Endothelial cell of umbilical vein (primary cell): ENCODE results near the gene CASR. TPM values are rescaled to one million over a fixed set of nuclear protein-coding genes. Genes with fewer than 3 reads are reported as not detected.

Experiments used
- BruUV-seq: library from RNA; stranded (reverse); fragments of 400-500 nt; replicated peaks from 2 replicates; lab custom pipeline; 2021; lab: Mats Ljungman, UMichigan
- CTCF ChIA-PET: fragments of 300-600, 350-600 bp; sonication (Branson Sonifier 250); formaldehyde crosslinking; loops from one replicate; lab custom pipeline; 2021; ENCODE audit warnings: antibody characterized with exemption, inconsistent platforms; lab: Charles Lee
- POLR2A ChIA-PET: fragments of 300-600, 350-600 bp; sonication (Branson Sonifier 250); formaldehyde crosslinking; loops from one replicate; lab custom pipeline; 2021; ENCODE audit warnings: antibody characterized with exemption, inconsistent platforms; lab: Charles Lee
- DNase-seq: peaks from one replicate; pipeline ENCODE4 v3.0.0-alpha.2; 2011; ENCODE audit warnings: low read depth, low spot score
- FAIRE-seq: peaks from 2 replicates; lab custom pipeline; 2011; peaks lifted over from hg19 to GRCh38; lab: Jason Lieb, UNC
- H2AFZ ChIP-seq: 2 replicates; pipeline ENCODE4 v1.6.0; 2012; ENCODE audit warnings: low read depth, low read length, control low read depth, inconsistent platforms
- H3K27ac ChIP-seq: 2 replicates; pipeline ENCODE4 v1.5.1; 2011; ENCODE audit warnings: low read depth, mild to moderate bottlenecking, control low read depth, low read length, moderate library complexity; ENCODE audit not compliant: insufficient read depth
- H3K27me3 ChIP-seq, 2 experiments: 2 replicates each; pipeline versions ENCODE4 v1.6.0 to v1.6.1; 2011; ENCODE audit warnings: low read length in 2 of 2, mixed read lengths in 1 of 2; ENCODE audit not compliant: control insufficient read depth in 2 of 2, insufficient read depth in 2 of 2
- H3K36me3 ChIP-seq, 2 experiments: 2 replicates in 1 of 2; 3 replicates in 1 of 2; pipeline ENCODE4 v1.5.1; 2011; ENCODE audit warnings: low read length in 2 of 2, mild to moderate bottlenecking in 1 of 2, moderate library complexity in 1 of 2; ENCODE audit not compliant: control insufficient read depth in 2 of 2, insufficient read depth in 2 of 2; ENCODE audit errors: extremely low read depth in 1 of 2
- H3K4me1 ChIP-seq: 3 replicates; pipeline ENCODE4 v1.5.1; 2011; ENCODE audit warnings: mild to moderate bottlenecking, low read length; ENCODE audit not compliant: control insufficient read depth, insufficient read depth; ENCODE audit errors: extremely low read depth
- H3K4me2 ChIP-seq: 2 replicates; pipeline ENCODE4 v1.6.1; 2011; ENCODE audit warnings: low read length, control low read depth, mixed read lengths; ENCODE audit not compliant: insufficient read depth
- H3K4me3 ChIP-seq, 3 experiments: fragments of 200-600 bp in 1 of 3; sonication (generic), shearing (Covaris generic) in 1 of 3; replicated peaks in 1 of 3; 2 replicates each; pipeline ENCODE4 v1.5.1; 2011 to 2016; ENCODE audit warnings: control low read depth in 3 of 3, low read length in 3 of 3, mild to moderate bottlenecking in 2 of 3, inconsistent platforms in 1 of 3, low read depth in 1 of 3, moderate library complexity in 1 of 3; ENCODE audit not compliant: insufficient read depth in 1 of 3
- H3K79me2 ChIP-seq: 2 replicates; pipeline ENCODE4 v1.6.0; 2012; ENCODE audit warnings: low read length, inconsistent platforms; ENCODE audit not compliant: control insufficient read depth, insufficient read depth
- H3K9ac ChIP-seq: replicated peaks from 2 replicates; pipeline ENCODE3; 2011; ENCODE audit warnings: low read length, control low read depth; ENCODE audit not compliant: insufficient read depth; ENCODE audit errors: extremely low read depth
- H3K9me1 ChIP-seq: replicated peaks from 3 replicates; pipeline ENCODE4 v1.6.0; 2011; ENCODE audit warnings: mild to moderate bottlenecking, low read length; ENCODE audit not compliant: control insufficient read depth, insufficient read depth; ENCODE audit errors: extremely low read depth
- H3K9me3 ChIP-seq: replicated peaks from 2 replicates; pipeline ENCODE4 v1.5.1; 2012; ENCODE audit warnings: low read length, inconsistent platforms; ENCODE audit not compliant: control insufficient read depth, insufficient read depth
- H4K20me1 ChIP-seq: replicated peaks from 2 replicates; pipeline ENCODE3; 2011; ENCODE audit warnings: mild to moderate bottlenecking, low read length; ENCODE audit not compliant: control insufficient read depth, insufficient read depth; ENCODE audit errors: extremely low read depth
- CTCF ChIP-seq, 2 donors: IDR thresholded peaks; 1 replicate in 1 of 2; 2 replicates in 1 of 2; pipeline ENCODE4 v1.5.1; 2011; ENCODE audit warnings: low read length in 2 of 2, mild to moderate bottlenecking in 2 of 2, moderate library complexity in 2 of 2, control low read depth in 1 of 2, inconsistent platforms in 1 of 2, low read depth in 1 of 2; ENCODE audit not compliant: insufficient read depth in 1 of 2; ENCODE audit errors: extremely low read depth in 1 of 2
- EZH2 ChIP-seq: IDR thresholded peaks from 2 replicates; pipeline ENCODE4 v1.6.1; 2012; ENCODE audit warnings: borderline replicate concordance, low read depth, mild to moderate bottlenecking, moderate library complexity, low read length, inconsistent platforms; ENCODE audit not compliant: severe bottlenecking
- FOS ChIP-seq: IDR thresholded peaks from 2 replicates; pipeline ENCODE4 v1.6.1; 2011; ENCODE audit warnings: mild to moderate bottlenecking, low read length, moderate library complexity, borderline replicate concordance; ENCODE audit not compliant: insufficient read depth
- GATA2 ChIP-seq: IDR thresholded peaks from 2 replicates; pipeline ENCODE4 v1.7.0; 2011; ENCODE audit warnings: low read depth, mild to moderate bottlenecking, moderate library complexity, mixed read lengths, low read length; ENCODE audit not compliant: insufficient read length, insufficient read depth
- JUN ChIP-seq: IDR thresholded peaks from 2 replicates; pipeline ENCODE4 v1.6.1; 2011; ENCODE audit warnings: borderline replicate concordance, low read depth; ENCODE audit not compliant: insufficient read length, insufficient read depth
- MAX ChIP-seq: IDR thresholded peaks from 2 replicates; pipeline ENCODE4 v1.6.1; 2011; ENCODE audit not compliant: insufficient read depth, insufficient read length
- MYC ChIP-seq: IDR thresholded peaks from one replicate; pipeline ENCODE4 v1.6.1; 2011; ENCODE audit warnings: mild to moderate bottlenecking, low read depth, low read length
- POLR2A ChIP-seq: IDR thresholded peaks from 2 replicates; pipeline ENCODE4 v1.6.1; 2012; ENCODE audit warnings: low read depth, mild to moderate bottlenecking, control low read depth, low read length
- POLR2AphosphoS5 ChIP-seq: IDR thresholded peaks from 2 replicates; pipeline ENCODE4 v1.6.1; 2012; ENCODE audit warnings: low read depth, mild to moderate bottlenecking, control low read depth, low read length, moderate library complexity; ENCODE audit not compliant: insufficient read depth
- dilution Hi-C: fragments of 300-500 bp; cut with MboI; formaldehyde crosslinking; loops from one replicate; pipeline ENCODE4 v1.15.0; 2019; ENCODE audit warnings: low sequenced_read_pairs; ENCODE audit not compliant: extremely low pct_ligation_motif_present
- intact Hi-C: fragments of 100-400 bp; cut with micrococcal nuclease; formaldehyde crosslinking; loops from one replicate; pipeline ENCODE4 v1.10.0; 2022
- polyA plus RNA-seq, 4 experiments: library from polyadenylated mRNA; depleted of rRNA in 3 of 4; stranded (reverse) in 3 of 4; unstranded in 1 of 4; fragments of >200 nt; gene quantifications; 2 replicates each; pipeline versions ENCODE4 v1.2.1 to v1.2.3, GENCODE V29; 2011 to 2012; ENCODE audit warnings: missing spikeins in 1 of 4
- total RNA-seq: library from RNA; stranded (reverse); gene quantifications from 2 replicates; pipeline ENCODE4 v1.2.3, GENCODE V29; 2021

Gene CASR
- total and polyA plus RNA-seq, 2 donors (not counting 3 experiments of a cell fraction or from before 2014, with no cell fraction given) = not detected

GRCh38 chr3:122231465-122232157, 48.1 kb downstream of the CASR start:
- no peaks in the 10 kb centered on the region for H3K9me3 ChIP-seq
- no peaks in the 10 kb centered on the region for H3K9me1 ChIP-seq
- H3K27ac ChIP-seq = no peak overlapping the region
- CTCF ChIA-PET = no interaction called here
- intact Hi-C loops = no loop called here
- POLR2A ChIA-PET = no interaction called here
- no peak overlapping the region for H3K4me3 ChIP-seq
- TF ChIP-seq MYC (no peak), CTCF (IDR thresholded peaks at IDR 0.05; ENCODE audit: extremely low read depth in 1 of 2, insufficient read depth in 1 of 2, low read depth in 1 of 2, low read length in 2 of 2) (no peak), FOS (no peak), POLR2AphosphoS5 (no peak), JUN (no peak), MAX (no peak), GATA2 (no peak), EZH2 (no peak), POLR2A (no peak)
- no peaks in the 10 kb centered on the region for H3K4me1 ChIP-seq
- H3K36me3 ChIP-seq = no peaks in the 10 kb centered on the region
- BruUV-seq = no TSS peak
- H3K4me2 ChIP-seq = no peak overlapping the region
- H3K79me2 ChIP-seq = no peaks in the 10 kb centered on the region
- FAIRE-seq = no peak
- no peak overlapping the region for H2AFZ ChIP-seq
- H4K20me1 ChIP-seq = no peaks in the 10 kb centered on the region
- H3K9ac ChIP-seq = no peak overlapping the region
- H3K27me3 ChIP-seq = no peaks in the 10 kb centered on the region
- no peak for DNase-seq
- dilution Hi-C loops = no loop called here
